ENCODE results near the gene SCAMP1. TPM values are rescaled to one million over a fixed set of nuclear protein-coding genes. Genes with fewer than 3 reads are reported as not detected.

The SCAMP1 gene
- total RNA-seq, 1 donor from 2014 or later = 15.0 TPM

DNA sequence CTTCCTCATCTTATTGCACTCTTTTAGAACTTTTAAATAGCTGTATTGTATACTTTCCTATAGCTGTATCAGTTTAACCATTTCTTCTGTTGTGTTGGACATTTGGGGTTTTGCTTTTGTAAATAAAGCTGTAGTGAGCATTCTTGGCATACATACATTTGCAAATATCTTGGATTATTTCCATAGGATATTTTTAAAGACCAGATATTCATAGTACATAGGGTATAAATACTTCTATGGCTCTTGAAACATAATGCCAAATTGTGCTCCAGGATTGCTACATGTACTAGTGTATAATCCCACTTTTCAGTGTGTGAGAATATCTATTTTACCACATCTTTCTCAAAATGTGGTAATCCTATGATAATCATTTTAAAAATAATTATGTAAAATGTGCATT is 51.2 kb downstream of the SCAMP1 start:
- intact Hi-C loops (cut with DNase I) = no loop called here
- TF ChIP-seq, protein P1, sequence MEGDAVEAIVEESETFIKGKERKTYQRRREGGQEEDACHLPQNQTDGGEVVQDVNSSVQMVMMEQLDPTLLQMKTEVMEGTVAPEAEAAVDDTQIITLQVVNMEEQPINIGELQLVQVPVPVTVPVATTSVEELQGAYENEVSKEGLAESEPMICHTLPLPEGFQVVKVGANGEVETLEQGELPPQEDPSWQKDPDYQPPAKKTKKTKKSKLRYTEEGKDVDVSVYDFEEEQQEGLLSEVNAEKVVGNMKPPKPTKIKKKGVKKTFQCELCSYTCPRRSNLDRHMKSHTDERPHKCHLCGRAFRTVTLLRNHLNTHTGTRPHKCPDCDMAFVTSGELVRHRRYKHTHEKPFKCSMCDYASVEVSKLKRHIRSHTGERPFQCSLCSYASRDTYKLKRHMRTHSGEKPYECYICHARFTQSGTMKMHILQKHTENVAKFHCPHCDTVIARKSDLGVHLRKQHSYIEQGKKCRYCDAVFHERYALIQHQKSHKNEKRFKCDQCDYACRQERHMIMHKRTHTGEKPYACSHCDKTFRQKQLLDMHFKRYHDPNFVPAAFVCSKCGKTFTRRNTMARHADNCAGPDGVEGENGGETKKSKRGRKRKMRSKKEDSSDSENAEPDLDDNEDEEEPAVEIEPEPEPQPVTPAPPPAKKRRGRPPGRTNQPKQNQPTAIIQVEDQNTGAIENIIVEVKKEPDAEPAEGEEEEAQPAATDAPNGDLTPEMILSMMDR (IDR thresholded peaks at IDR 0.05) = no peak

DNA sequence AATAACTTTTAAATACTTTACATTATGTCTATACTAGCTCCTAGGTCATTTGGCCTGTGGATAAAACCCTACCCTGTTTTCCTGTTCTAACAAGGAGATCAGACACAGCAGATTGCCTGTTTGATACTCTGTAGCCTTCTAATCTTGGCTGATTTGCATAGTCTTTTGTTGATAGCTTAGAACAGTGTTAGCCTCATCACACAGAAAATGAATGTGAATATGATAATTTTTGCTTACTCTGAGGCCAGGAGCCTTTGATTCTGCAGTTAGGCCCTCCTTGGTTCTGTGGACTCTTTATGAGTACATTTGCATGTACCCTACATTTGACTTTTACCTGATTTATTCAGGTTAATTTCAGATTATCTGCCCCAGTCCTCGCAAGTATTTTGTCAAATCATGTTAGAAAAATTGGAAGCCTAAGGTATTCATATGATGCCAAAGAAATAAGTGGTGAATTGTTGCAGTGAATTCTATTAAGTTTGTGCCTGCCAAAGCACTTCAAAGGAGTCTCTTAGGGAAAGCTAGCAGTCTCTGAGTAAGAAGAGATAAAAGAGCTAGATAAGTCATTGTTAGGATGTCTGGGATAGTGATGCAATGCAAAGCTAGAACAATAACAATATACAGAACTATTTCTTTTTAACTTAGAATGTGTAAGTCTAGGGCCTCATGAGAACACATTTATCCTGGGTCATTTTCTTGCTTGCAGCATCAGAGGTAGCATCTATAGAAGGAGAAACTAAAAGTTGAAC is 56.4 kb downstream of the SCAMP1 start:
- H3K36me3 ChIP-seq = peaks cover 0 to 8% of the 10 kb centered on the region in 2 donors
- no peaks in the 10 kb centered on the region for H3K9me3 ChIP-seq
- no peaks in the 10 kb centered on the region for H3K27me3 ChIP-seq
- intact Hi-C loops (cut with DNase I) = no loop called here
- no peak overlapping the region for H3K27ac ChIP-seq
- H3K4me1 ChIP-seq = peaks cover 0 to 2% of the 10 kb centered on the region in 2 donors
- TF ChIP-seq, protein P1 (IDR thresholded peaks at IDR 0.05) = no peak
- no peak overlapping the region for H3K4me3 ChIP-seq
- no peak for DNase-seq (ENCODE audit: low spot score in 2 of 2)

More for the DNA sequence above, 51.2 kb downstream of the SCAMP1 start:
- no peaks in the 10 kb centered on the region for H3K27me3 ChIP-seq
- no peak overlapping the region for H3K27ac ChIP-seq
- DNase-seq (ENCODE audit: low spot score in 2 of 2) = no peak
- H3K4me1 ChIP-seq = peaks cover 0 to 2% of the 10 kb centered on the region in 2 donors
- no peak overlapping the region for H3K4me3 ChIP-seq
- no peaks in the 10 kb centered on the region for H3K36me3 ChIP-seq
- H3K9me3 ChIP-seq = no peaks in the 10 kb centered on the region

DNA sequence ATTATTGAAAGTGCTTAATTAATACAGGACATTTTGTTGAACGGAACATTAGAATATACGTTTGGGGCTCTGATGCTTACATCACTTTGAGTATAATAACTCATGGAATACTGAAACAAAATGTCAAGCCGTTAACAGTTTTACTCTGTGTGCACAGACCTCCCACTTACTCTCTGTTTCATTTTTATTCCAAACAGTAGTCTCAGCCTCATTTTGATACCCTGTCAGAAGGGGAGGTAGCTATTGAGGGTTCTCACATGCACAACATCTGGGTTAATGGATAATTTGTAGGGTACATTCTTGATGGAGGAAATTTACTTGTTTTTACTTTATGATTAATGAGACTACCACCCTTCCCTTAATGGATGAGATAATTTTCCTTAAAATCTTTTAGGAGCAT is 59.0 kb downstream of the SCAMP1 start:
- intact Hi-C loops (cut with DNase I) = no loop called here
- DNase-seq (ENCODE audit: low spot score in 2 of 2) = no peak
- H3K27ac ChIP-seq = no peak overlapping the region
- peaks cover 0 to 8% of the 10 kb centered on the region in 2 donors for H3K36me3 ChIP-seq
- TF ChIP-seq, protein P1 (IDR thresholded peaks at IDR 0.05) = no peak
- H3K9me3 ChIP-seq = no peaks in the 10 kb centered on the region
- no peaks in the 10 kb centered on the region for H3K4me1 ChIP-seq
- no peak overlapping the region for H3K4me3 ChIP-seq
- no peaks in the 10 kb centered on the region for H3K27me3 ChIP-seq

DNA sequence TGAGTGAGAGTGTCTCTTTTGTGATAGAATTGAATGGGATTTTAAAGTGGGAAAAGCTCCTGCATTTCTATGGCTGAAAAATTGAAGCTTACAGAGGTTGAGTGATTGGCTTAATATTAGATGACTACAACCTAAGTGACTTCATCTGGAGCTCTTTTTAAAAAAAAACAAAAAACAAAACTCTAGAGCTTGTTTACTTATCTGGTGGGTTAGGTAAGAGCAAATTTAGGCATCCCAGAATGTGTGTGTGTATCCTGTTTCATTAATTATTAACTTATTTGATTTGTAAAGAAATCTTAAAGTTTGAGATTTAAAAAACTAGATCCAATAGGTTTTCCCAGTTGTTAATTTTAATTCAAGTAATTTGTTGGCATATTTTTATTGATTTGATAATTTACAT is 60.1 kb downstream of the SCAMP1 start:
- intact Hi-C loops (cut with DNase I) = no loop called here
- no peaks in the 10 kb centered on the region for H3K27me3 ChIP-seq
- no peak overlapping the region for H3K4me3 ChIP-seq
- TF ChIP-seq, protein P1 (IDR thresholded peaks at IDR 0.05) = no peak
- no peak for DNase-seq (ENCODE audit: low spot score in 2 of 2)
- H3K27ac ChIP-seq = no peak overlapping the region
- H3K9me3 ChIP-seq = no peaks in the 10 kb centered on the region
- no peaks in the 10 kb centered on the region for H3K4me1 ChIP-seq
- peaks cover 5 to 8% of the 10 kb centered on the region in 2 donors for H3K36me3 ChIP-seq

DNA sequence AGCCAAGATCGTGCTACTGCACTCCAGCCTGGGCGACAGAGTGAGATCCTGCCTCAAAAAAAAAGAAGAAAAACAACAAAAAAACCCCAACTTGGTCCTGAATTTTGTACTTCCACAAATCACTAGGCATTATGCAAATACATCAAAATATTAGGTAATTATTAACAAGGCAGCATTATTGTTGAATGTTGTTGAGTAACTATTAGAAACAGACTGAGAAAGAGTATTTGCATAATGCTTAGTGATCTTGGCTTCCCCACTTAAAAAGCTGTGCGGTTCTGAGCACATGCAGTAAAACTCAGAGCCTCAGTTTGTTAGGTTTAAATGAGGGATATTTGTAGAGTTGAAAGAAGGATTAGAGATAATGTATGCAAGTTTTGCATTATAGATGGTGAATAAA is 64.2 kb downstream of the SCAMP1 start:
- intact Hi-C loops (cut with DNase I) = no loop called here

More for the DNA sequence above, 64.2 kb downstream of the SCAMP1 start:
- TF ChIP-seq, protein P1 (IDR thresholded peaks at IDR 0.05) = no peak
- H3K4me3 ChIP-seq = no peak overlapping the region
- DNase-seq (ENCODE audit: low spot score in 2 of 2) = no peak
- H3K36me3 ChIP-seq = peaks cover 11 to 13% of the 10 kb centered on the region in 2 donors
- H3K27me3 ChIP-seq = no peaks in the 10 kb centered on the region
- no peak overlapping the region for H3K27ac ChIP-seq
- no peaks in the 10 kb centered on the region for H3K4me1 ChIP-seq
- H3K9me3 ChIP-seq = no peaks in the 10 kb centered on the region

Measured in ascending aorta (tissue), 2 donors.